ENCODE measurements around the gene ANKRD13A.
A peak's percentile ranks its signal among the peaks of the same experiment; 100 is the strongest.

ANKRD13A gene

GRCh38 chr12:109998904-109999648 is at the start of gene ANKRD13A:
Gene ANKRD13A (plus strand): TSS chr12:109999430. CDS start chr12:109999689, 259 bp downstream.
- peak; percentile 96 for DNase-seq

GRCh38 chr12:109950625-109951024 is 48.6 kb upstream of the ANKRD13A start:
- no peak for DNase-seq

- no peak for DNase-seq
These were observed 48.1 kb upstream of the ANKRD13A start for GRCh38 chr12:109951136-109951535.

- DNase-seq: no peak
These were observed 47.5 kb upstream of the ANKRD13A start for GRCh38 chr12:109951751-109952150.

- no peak for DNase-seq
These were observed 46.9 kb upstream of the ANKRD13A start for GRCh38 chr12:109952160-109952858.

GRCh38 chr12:109952873-109953272 is 46.4 kb upstream of the ANKRD13A start:
- DNase-seq: no peak

- DNase-seq: no peak
These were observed 45.6 kb upstream of the ANKRD13A start for GRCh38 chr12:109953656-109954055.

GRCh38 chr12:109958374-109958773 is 40.9 kb upstream of the ANKRD13A start:
- DNase-seq: no peak

- no peak for DNase-seq
These were observed 39.7 kb upstream of the ANKRD13A start for GRCh38 chr12:109959411-109960093.

- DNase-seq: no peak
These were observed 38.0 kb upstream of the ANKRD13A start for GRCh38 chr12:109961201-109961600.

- no peak for DNase-seq
These were observed 37.6 kb upstream of the ANKRD13A start for GRCh38 chr12:109961612-109962011.

GRCh38 chr12:109962398-109962797 is 36.8 kb upstream of the ANKRD13A start:
- no peak for DNase-seq

- no peak for DNase-seq
These were observed 35.9 kb upstream of the ANKRD13A start for GRCh38 chr12:109963330-109963729.

GRCh38 chr12:109963743-109964429 is 35.3 kb upstream of the ANKRD13A start:
- no peak for DNase-seq

GRCh38 chr12:109966546-109966945 is 32.7 kb upstream of the ANKRD13A start:
- DNase-seq: no peak

GRCh38 chr12:109967383-109968031 is 31.7 kb upstream of the ANKRD13A start:
- no peak for DNase-seq

- no peak for DNase-seq
These were observed 31.2 kb upstream of the ANKRD13A start for GRCh38 chr12:109968032-109968420.

- DNase-seq: no peak
These were observed 30.4 kb upstream of the ANKRD13A start for GRCh38 chr12:109968801-109969200.

- DNase-seq: no peak
These were observed 26.4 kb upstream of the ANKRD13A start for GRCh38 chr12:109972821-109973220.

GRCh38 chr12:109981311-109981710 is 17.9 kb upstream of the ANKRD13A start:
- no peak for DNase-seq

GRCh38 chr12:109982210-109982609 is 17.0 kb upstream of the ANKRD13A start:
- no peak for DNase-seq

GRCh38 chr12:109983432-109984142 is 15.6 kb upstream of the ANKRD13A start:
- DNase-seq: no peak

Data from RPMI8226 (cell line).